Kidney epithelial cell (primary cell): ENCODE results near the gene PROS1. TPM values are rescaled to one million over a fixed set of nuclear protein-coding genes. Genes with fewer than 3 reads are reported as not detected.

ENCODE experiments used
- DNase-seq: peaks from one replicate; pipeline ENCODE4 v3.0.0-alpha.2; 2010; ENCODE audit warnings: low read depth
- H3K27me3 ChIP-seq: 2 replicates; pipeline ENCODE4 v1.6.0; 2011; ENCODE audit warnings: low read length; ENCODE audit not compliant: control insufficient read depth, insufficient read depth
- H3K36me3 ChIP-seq: 2 replicates; pipeline ENCODE4 v1.5.1; 2011; ENCODE audit warnings: low read length; ENCODE audit not compliant: control insufficient read depth, insufficient read depth
- H3K4me3 ChIP-seq: 2 replicates; pipeline ENCODE4 v1.5.1; 2011; ENCODE audit warnings: low read depth, mild to moderate bottlenecking, control low read depth, low read length
- total RNA-seq: library from RNA; depleted of rRNA; stranded (reverse); fragments of >200 nt; gene quantifications from 2 replicates; pipeline ENCODE4 v1.2.3, GENCODE V29; 2015
- TF ChIP-seq, protein P1 (sequence below): IDR thresholded peaks from 2 replicates; pipeline ENCODE4 v1.5.1; 2011; ENCODE audit warnings: mild to moderate bottlenecking, moderate library complexity, low read length, control low read depth, inconsistent platforms; ENCODE audit not compliant: insufficient read depth, poor library complexity, severe bottlenecking

PROS1 gene
- total RNA-seq, 1 donor from 2014 or later: 14.1 TPM

DNA sequence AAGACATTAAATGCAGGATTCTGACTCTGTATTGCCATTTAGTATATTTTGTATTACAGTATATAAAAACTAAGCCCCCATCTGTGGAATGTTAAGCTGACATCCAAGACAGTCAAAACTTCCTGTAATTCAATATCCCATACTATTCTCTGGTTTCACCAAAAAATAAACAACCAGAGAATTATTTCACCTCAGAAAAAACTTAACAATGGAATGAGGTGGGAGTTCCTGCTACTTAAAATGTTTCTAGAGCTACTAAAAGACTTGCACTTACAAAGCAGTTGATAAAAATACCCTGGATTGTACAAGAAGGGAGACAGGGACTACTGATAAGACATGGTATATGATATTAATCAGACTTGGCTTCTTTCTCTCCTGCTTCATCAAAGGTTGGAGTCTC lies 14.6 kb upstream of the PROS1 start:
- TF ChIP-seq, protein P1, sequence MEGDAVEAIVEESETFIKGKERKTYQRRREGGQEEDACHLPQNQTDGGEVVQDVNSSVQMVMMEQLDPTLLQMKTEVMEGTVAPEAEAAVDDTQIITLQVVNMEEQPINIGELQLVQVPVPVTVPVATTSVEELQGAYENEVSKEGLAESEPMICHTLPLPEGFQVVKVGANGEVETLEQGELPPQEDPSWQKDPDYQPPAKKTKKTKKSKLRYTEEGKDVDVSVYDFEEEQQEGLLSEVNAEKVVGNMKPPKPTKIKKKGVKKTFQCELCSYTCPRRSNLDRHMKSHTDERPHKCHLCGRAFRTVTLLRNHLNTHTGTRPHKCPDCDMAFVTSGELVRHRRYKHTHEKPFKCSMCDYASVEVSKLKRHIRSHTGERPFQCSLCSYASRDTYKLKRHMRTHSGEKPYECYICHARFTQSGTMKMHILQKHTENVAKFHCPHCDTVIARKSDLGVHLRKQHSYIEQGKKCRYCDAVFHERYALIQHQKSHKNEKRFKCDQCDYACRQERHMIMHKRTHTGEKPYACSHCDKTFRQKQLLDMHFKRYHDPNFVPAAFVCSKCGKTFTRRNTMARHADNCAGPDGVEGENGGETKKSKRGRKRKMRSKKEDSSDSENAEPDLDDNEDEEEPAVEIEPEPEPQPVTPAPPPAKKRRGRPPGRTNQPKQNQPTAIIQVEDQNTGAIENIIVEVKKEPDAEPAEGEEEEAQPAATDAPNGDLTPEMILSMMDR: no peak
- DNase-seq: no peak
- no peak overlapping the region for H3K4me3 ChIP-seq
- no peaks in the 10 kb centered on the region for H3K27me3 ChIP-seq
- no peaks in the 10 kb centered on the region for H3K36me3 ChIP-seq

DNA sequence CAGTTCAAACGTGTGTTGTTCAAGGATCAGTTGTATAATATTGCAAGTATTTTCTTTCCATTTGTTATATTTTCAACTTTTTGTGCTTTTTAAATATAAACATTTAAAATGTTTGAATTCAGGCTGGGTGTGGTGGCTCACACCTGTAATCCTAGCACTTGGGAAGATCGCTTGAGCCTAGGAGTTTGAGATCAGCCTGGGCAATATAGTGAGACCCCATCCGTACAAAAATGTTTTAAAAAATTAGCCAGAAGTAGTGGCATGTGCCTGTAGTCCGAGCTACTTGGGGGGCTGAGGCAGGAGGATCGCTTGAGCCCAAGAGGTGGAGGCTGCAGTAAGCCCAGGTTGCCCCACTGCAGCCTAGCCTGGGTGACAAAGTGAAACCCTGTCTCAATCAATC lies 10.9 kb upstream of the PROS1 start:
- no peak for DNase-seq
- no peaks in the 10 kb centered on the region for H3K36me3 ChIP-seq
- H3K4me3 ChIP-seq: no peak overlapping the region
- no peaks in the 10 kb centered on the region for H3K27me3 ChIP-seq
- TF ChIP-seq, protein P1: no peak

DNA sequence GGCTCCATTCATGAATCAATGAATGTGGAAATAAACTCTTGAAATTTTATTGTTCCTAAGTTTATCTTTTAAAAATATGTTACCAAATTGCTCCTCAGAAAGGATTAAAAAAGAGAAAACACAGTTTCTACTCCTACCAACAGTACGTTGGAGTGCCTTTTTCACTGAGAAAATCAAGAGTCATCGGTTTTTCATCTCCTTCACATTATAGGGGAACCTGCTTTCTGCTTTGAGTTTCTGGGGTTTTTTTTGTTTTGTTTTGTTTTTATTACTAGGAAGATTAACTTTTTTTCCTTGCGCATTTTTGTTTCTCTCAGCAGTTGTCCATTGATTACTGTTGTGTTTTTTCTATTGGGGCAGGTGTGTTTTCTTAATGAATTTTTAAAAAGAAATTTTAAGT lies 9.7 kb upstream of the PROS1 start:
- DNase-seq: no peak
- TF ChIP-seq, protein P1: no peak
- Histone ChIP-seq H3K4me3 (no peak overlapping the region), H3K36me3 (no peaks in the 10 kb centered on the region), H3K27me3 (no peaks in the 10 kb centered on the region)

DNA sequence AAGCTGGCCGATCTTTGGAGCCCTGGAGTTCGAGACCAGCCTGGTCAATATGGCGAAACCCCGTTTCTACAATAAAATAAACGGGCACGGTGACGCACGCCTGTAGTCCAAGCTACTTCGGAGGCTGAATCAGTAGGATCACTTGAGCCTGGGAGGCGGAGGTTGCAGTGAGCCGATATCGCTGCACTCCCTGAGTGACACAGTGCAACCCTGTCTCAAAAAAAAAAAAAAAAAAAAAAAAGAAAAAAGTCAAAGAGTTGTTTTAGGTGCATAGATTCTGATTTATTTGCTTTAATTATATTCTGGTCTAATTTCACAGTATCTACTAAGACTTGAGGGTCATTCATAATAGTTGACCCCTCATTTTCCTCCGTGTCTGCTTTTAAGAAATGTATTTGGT lies 8.0 kb upstream of the PROS1 start:
- H3K4me3 ChIP-seq: no peak overlapping the region
- H3K27me3 ChIP-seq: no peaks in the 10 kb centered on the region
- no peak for DNase-seq
- H3K36me3 ChIP-seq: no peaks in the 10 kb centered on the region
- TF ChIP-seq, protein P1: no peak

DNA sequence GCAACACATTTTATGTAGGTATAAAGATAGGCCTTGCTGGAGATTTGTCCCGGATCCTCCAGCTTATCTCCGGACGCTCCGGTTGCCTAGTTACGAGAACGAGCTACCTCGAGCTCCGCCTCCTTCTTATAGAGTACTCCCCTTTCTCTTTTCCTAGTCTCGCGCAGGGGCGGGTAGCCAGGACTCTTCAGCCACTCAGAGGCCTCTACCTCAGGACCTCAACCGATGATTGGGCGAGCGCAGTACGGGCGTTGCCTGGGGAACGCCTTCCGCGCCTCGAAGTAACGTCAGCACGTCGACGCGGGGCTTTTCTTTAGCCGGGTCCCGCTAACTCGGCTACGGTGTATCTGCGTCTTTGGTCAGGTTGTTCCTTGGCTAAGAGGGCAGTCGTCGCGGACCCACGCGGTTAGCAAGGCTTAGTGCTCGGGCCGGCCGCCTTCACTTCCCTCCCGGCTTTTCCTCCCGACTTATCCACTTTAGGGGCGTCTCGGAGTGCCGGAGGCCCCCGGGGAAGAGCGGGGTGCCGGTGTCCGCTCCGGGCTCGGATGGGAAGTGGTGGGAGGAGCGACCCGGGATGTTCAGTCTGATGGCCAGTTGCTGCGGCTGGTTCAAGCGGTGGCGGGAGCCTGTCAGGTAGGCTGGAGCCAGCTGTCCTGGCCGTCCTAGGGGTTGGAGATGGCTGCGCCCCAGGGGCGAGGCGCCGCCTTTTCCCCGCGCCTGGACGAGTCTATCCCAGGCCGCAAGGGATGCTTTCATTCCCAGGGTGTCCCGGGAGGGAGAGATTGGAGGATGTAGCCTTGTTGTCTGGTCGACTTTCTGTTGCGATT lies 6.4 kb upstream of the PROS1 start, which contains the start of gene ARL13B:
Gene ARL13B (plus strand): TSS at position 306 of the 827 bp plus-strand sequence. CDS start 269 bp downstream, at position 575.
- TF ChIP-seq, protein P1: no peak
- no peaks in the 10 kb centered on the region for H3K36me3 ChIP-seq

More for the DNA sequence above, 6.4 kb upstream of the PROS1 start, which contains the start of gene ARL13B:
- Histone ChIP-seq H3K27me3 (no peaks in the 10 kb centered on the region), H3K4me3 (peak within 1 kb of the TSS; percentile 79)
- DNase-seq: peak; percentile 96
